GM20431 (cell line): Measurements from ENCODE around the gene NCKAP5.

Experiments
- in situ Hi-C: fragments of 300-500 bp; cut with MseI, MboI; formaldehyde crosslinking; loops from one replicate; pipeline ENCODE4 v1.15.0; 2020; ENCODE audit warnings: low sequenced_read_pairs; ENCODE audit not compliant: unreplicated experiment

Gene NCKAP5

DNA sequence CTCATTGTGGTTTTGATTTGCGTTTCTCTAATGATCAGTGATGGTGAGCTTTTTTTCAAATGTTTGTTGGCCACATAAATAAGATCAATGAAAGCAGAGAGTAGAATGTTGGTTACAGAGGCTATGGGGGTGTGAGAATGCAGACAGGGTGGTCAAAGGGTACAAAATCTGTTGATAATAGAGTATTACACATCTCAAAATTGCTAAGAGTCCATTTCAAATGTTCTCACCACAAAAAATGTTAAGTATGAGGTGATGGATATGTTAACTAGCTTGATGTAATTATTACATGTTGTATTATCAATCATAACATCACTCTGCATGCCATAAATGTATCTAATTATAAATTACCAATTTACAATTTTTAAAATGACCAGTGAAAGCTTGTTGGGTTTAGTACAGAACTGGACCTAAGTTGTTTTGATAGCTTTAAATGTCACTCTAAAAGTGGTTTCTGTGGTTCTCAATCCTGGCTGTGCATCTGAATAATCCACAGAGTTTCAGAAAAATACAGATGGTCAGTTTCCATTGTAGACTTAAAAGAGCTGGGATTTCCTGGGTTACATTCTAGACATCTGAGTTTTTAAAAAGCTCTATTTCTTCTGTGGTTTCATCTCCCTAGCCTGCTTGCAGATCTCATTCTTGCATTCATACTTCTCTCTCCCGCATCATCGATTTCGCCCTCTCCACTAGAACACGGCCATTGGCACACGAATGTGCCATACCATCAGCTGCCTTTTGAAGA, 612.2 kb downstream of the NCKAP5 start:
- in situ Hi-C loops = no loop called here

- in situ Hi-C loops = no loop called here
Observed at GRCh38 chr2:132953771-132954170, 614.5 kb downstream of the NCKAP5 start.

GRCh38 chr2:132951008-132951714, 617.1 kb downstream of the NCKAP5 start:
- in situ Hi-C loops = no loop called here

- in situ Hi-C loops = no loop called here
Observed at GRCh38 chr2:132949108-132949507, 619.2 kb downstream of the NCKAP5 start.

GRCh38 chr2:132948211-132948610, 620.1 kb downstream of the NCKAP5 start:
- in situ Hi-C loops = no loop called here

DNA sequence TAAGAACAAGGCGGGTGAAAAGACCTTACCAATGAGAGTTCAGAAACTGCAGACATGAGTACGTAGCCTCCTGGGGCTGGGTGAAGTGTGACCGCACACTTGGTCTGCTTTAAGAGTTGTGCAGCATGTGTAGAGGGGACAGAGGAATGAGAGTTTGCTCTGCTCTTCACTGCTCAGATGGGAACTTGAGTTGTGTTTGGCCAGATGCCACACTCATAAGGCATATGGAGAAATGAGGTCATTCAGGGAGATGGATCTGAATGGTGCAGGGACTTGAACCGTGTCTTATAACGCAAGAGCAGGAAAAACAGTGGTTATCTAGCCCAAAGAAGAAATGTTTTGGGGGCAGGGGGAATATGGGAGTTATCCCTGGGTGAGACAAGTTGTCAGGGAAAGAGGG, 624.4 kb downstream of the NCKAP5 start:
- in situ Hi-C loops = no loop called here

DNA sequence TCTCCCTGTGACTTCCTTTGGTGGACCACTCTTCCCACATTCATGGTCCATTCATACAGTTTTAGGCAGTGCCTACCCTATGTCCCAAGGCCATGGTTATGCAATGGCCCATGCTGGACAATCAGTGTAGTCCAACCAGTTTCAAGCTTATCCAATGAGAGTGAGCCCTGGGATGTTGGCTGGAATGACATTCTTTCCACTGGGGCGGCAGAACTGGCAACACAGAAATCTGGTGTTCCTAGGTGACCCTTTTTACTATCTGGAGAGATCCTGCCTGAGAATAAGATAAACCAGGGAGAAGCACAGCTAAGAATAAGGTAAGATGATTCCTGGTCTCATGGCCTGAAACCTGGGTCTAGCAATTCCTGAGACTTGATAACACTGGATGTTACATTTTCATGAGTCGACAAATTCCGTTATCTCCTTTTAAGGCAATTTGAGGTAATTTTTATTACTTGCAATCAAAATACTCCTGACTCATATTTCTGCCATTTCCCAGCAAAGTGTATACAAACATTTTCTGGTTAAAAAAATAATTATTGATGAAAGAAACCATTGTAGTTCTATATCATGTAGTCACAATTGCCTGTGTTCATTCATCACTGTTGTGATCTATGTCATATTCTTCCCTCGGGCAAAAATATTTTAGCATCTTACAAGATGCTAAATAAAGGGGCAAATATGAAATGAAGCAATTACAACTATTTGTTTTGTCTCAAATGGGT, 626.8 kb downstream of the NCKAP5 start:
- in situ Hi-C loops = no loop called here

GRCh38 chr2:132937629-132938028, 630.6 kb downstream of the NCKAP5 start:
- in situ Hi-C loops = no loop called here

DNA sequence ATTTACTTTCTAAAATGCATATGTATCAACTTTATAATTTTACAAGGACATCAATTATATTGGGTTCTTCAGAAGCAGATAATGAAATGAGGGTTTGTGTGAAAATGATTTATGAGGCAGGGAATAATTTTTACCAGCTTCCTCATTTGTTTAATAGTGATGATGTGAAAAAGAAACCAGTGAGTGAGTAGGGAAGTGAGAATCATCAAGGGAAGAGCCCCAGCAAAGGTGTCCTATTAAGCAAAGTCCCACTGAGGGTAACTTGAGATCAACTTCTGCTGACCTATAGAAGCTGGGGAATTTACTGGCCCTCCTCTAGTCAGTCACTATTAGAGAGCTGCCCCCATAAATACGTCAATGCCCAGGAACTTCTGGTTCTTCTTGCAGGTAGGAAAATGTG, 631.5 kb downstream of the NCKAP5 start:
- in situ Hi-C loops = no loop called here

DNA sequence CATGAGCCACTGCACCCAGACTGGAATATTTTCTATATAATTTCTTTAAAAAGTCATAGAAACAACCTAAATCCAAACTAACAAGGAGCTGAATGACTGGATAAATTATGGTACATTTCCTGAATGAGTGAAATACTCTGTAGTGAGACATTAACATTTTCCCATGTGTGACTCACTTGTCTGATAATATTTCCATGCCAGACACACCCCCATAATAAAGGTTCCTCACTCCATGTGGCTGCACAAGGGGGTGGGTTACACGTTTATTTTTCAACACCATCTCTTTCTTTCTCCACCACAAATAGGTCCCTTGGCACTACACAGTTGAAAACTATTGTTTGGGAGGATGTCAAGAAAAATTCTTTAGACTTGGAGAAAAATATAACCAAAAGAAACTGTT, 632.0 kb downstream of the NCKAP5 start:
- in situ Hi-C loops = no loop called here

DNA sequence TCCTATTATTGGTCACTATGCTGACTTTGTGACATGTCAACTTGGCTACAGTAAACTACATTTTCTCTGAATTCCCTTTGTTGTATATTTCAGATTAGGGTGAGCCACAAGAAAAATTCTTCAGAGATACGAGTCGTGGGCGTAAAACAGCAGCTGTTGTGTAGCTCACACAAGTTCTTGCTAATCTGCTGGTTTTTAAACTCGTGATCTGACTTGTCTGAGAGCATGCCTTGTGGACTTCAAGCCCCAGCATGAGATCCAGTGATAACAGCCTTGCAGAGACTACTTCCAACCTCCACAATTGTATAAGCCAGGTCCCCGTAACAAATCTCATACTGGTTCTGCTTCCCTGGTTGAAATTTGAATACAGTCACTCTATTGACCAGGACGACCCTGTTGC, 638.5 kb downstream of the NCKAP5 start:
- in situ Hi-C loops = no loop called here

GRCh38 chr2:132923787-132924186, 644.5 kb downstream of the NCKAP5 start:
- in situ Hi-C loops = no loop called here

DNA sequence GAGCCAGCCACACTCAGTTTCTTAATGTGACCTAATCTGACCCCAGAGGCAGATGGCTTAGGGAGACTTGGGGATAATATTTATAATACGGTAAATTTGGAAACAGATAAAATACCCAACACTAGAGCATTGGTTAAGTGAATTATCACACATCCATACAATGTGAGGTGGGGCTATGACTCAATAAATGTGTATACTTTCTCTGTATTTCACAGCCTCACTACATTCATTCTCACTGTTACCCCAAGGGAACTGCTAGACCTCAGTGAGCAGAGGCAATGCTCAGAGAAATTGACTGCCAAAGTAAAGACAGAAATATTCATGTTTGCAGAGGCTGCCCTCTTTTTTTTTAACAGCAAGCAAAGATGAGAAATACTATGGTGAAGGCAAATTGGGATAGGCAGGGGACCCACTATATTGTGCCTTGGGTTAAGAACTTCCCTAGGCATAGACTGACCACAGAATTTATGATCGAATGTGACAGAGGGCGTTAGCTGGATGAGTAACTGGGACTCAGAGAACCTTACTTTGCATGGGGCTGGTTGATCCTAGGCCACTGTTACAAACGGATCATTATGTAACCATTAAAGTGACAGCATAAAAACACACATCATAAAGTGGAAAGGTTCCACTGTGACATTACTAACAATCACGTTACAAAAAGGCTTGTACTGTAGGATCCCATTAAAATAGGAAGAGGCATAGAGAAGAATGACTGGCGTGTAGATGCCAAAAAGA, 652.3 kb downstream of the NCKAP5 start:
- in situ Hi-C loops = no loop called here

- in situ Hi-C loops = no loop called here
Observed at GRCh38 chr2:132911726-132912724, 656.2 kb downstream of the NCKAP5 start.

GRCh38 chr2:132910432-132910831, 657.8 kb downstream of the NCKAP5 start:
- in situ Hi-C loops = no loop called here

- in situ Hi-C loops = no loop called here
Observed at GRCh38 chr2:132909427-132909826, 658.8 kb downstream of the NCKAP5 start.

DNA sequence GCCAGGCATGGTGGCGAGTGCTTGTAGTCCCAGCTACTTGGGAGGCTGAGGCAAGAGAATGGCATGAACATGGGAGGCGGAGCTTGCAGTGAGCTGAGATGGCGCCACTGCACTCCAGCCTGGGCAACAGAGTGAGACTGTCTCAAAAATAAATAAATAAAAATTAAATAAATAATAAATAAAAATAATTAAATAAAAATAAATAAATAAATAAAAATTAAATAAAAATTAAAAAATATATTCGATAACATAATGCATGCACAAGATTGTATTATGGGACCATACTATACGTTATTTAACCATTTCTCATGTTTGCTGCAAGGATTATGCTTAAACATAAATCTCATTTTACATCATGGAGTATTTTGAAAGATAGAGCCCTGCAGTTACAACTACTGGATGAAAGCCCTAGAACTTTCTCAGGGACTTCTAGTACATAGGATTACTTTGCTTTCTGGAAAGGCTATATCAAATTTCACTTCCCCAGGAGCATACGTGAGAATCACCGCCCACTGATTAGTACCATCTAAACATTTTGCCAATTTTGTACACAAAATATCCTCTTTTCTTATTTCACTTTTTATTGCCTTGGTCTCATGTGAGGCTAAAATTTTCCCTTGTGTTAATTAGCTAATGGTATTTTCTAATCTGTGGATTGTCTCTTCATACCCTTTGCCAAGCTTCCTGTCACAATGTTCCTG, 664.0 kb downstream of the NCKAP5 start:
- in situ Hi-C loops = no loop called here

DNA sequence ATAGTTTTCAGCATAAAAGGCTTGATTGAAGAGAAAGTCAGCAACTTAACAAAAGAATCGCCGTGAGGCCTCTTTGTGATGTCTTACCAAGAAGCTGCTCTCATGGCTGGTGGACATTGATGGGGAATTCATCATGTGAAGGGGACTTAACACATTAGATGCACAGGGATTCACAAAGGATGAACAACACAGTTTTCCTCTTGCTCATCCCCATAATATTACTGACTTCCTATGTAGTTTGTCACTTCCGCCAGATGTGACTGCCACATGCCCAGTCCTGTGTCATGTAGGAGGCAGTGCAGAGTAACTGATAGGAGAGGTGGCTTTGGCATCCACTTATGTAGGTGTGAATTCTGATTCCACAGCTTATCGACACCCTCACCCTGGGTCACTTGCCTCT, 665.6 kb downstream of the NCKAP5 start:
- in situ Hi-C loops = no loop called here

- in situ Hi-C loops = no loop called here
Observed at GRCh38 chr2:132901661-132902060, 666.6 kb downstream of the NCKAP5 start.
